ENCODE measurements around the gene FOXL3.

DNA sequence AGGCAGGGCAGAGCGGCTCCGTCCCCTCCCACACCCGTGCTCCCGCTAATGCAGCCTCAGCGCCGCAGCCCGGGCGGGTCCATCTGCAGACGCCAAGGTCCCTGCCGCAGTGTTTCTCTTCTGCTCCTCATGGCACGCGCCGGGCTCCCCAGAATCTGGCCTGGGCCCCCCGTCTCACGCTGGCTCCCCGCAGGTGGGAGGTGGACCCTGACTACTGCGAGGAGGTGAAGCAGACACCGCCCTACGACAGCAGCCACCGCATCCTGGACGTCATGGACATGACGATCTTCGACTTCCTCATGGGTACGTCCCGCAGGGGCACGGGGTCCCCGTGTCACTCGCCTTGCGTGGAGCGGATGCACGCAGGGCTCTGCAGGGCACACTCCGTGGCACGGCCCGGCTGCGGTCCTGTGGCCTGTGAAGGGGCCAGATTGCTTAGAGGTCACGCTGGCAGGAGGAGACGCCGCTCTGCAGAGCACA is 33.5 kb upstream of the FOXL3 start:
- TF ChIP-seq, protein P1, sequence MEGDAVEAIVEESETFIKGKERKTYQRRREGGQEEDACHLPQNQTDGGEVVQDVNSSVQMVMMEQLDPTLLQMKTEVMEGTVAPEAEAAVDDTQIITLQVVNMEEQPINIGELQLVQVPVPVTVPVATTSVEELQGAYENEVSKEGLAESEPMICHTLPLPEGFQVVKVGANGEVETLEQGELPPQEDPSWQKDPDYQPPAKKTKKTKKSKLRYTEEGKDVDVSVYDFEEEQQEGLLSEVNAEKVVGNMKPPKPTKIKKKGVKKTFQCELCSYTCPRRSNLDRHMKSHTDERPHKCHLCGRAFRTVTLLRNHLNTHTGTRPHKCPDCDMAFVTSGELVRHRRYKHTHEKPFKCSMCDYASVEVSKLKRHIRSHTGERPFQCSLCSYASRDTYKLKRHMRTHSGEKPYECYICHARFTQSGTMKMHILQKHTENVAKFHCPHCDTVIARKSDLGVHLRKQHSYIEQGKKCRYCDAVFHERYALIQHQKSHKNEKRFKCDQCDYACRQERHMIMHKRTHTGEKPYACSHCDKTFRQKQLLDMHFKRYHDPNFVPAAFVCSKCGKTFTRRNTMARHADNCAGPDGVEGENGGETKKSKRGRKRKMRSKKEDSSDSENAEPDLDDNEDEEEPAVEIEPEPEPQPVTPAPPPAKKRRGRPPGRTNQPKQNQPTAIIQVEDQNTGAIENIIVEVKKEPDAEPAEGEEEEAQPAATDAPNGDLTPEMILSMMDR (IDR thresholded peaks at IDR 0.05), result no peak
- no peak for TF ChIP-seq POLR2A (IDR thresholded peaks at IDR 0.05)
